Stomach (tissue), 9 donors: Measurements from ENCODE around the gene DHRSX. TPM values are rescaled to one million over a fixed set of nuclear protein-coding genes. Genes with fewer than 3 reads are reported as not detected.
"Not testable (repeated sequence)": the region's sequence is repeated elsewhere in the genome, so short reads cannot be mapped to it uniquely, and the experiment has no call there.

Source experiments
- DNase-seq, 2 donors: peaks; one replicate each; pipeline versions ENCODE4 v3.0.0 to v3.0.0-alpha.2; 2013 to 2019
- H3K27ac ChIP-seq, 5 donors: fragments of 200-600 bp in 4 of 5; sonication (generic) in 4 of 5; one replicate each; pipeline ENCODE4 v1.5.1; 2013 to 2019; ENCODE audit warnings: mild to moderate bottlenecking in 1 of 5, moderate library complexity in 1 of 5
- H3K27me3 ChIP-seq, 3 donors: fragments of 200-600 bp; sonication (generic); one replicate each; pipeline ENCODE4 v1.5.1; 2017 to 2019; ENCODE audit warnings: mixed run types in 1 of 3
- H3K36me3 ChIP-seq, 4 donors: fragments of 200-600 bp; sonication (generic); 1 replicate in 3 of 4; 2 replicates in 1 of 4; pipeline ENCODE4 v1.5.1; 2016 to 2019
- H3K4me1 ChIP-seq, 4 donors: fragments of 200-600 bp; sonication (generic); one replicate each; pipeline ENCODE4 v1.5.1; 2016 to 2019
- H3K4me3 ChIP-seq, 4 donors: fragments of 200-600 bp; sonication (generic) in 3 of 4; one replicate each; pipeline ENCODE4 v1.5.1; 2016 to 2019; ENCODE audit warnings: mild to moderate bottlenecking in 1 of 4
- H3K9me3 ChIP-seq, 4 donors: fragments of 200-600 bp; sonication (generic); one replicate each; pipeline ENCODE4 v1.5.1; 2016 to 2019
- CTCF ChIP-seq, 7 experiments: fragments of 450-650 bp in 4 of 7; fragments of 200-600 bp in 3 of 7; sonication (generic) in 3 of 7; IDR thresholded peaks; one replicate each; pipeline ENCODE4 v1.5.1; 2016 to 2019; ENCODE audit warnings: antibody characterized with exemption in 7 of 7, control low read depth in 2 of 7, mild to moderate bottlenecking in 1 of 7
- EP300 ChIP-seq: sonication (generic); formaldehyde crosslinking; IDR thresholded peaks from one replicate; pipeline ENCODE4 v1.6.1; 2017; ENCODE audit warnings: antibody characterized with exemption
- POLR2A ChIP-seq, 4 donors: fragments of 450-650 bp; IDR thresholded peaks; one replicate each; pipeline ENCODE4 v1.6.1; 2016; ENCODE audit warnings: antibody characterized with exemption in 4 of 4, control low read depth in 2 of 4, mild to moderate bottlenecking in 1 of 4, moderate library complexity in 1 of 4
- POLR2AphosphoS5 ChIP-seq, 3 donors: sonication (generic); formaldehyde crosslinking; IDR thresholded peaks; one replicate each; pipeline ENCODE4 v1.6.1; 2016; ENCODE audit warnings: antibody characterized with exemption in 3 of 3
- WGBS, 5 donors: extraction: QIAGEN DNeasy Blood & Tissue Kit in 3 of 5; methylation state at CpG; one replicate each; pipeline versions ENCODE4 v1.1.5 to v1.1.7; 2013 to 2018; 5-methylcytosine and 5-hydroxymethylcytosine counted together
- intact Hi-C: fragments of 100-400 bp; cut with DNase I; formaldehyde crosslinking; loops from one replicate; pipeline ENCODE4 v1.15.1; 2023; ENCODE audit warnings: low total_unique reads
- polyA plus RNA-seq, 3 donors: library from polyadenylated mRNA; stranded (reverse); fragments of 200-250 nt; gene quantifications; one replicate each; pipeline ENCODE4 v1.2.3, GENCODE V29; 2013
- total RNA-seq, 5 donors: library from RNA; depleted of rRNA; stranded (reverse); fragments of >200 nt; gene quantifications; one replicate each; pipeline versions ENCODE4 v1.1.0 to v1.2.3, GENCODE V29; 2014 to 2016
- donor health status: healthy with polysubstance abuse.
- donor health status: Bipolar disorder and iron deficiency.
- donor health status: healthy.

Gene DHRSX
- total and polyA plus RNA-seq, 8 donors, result 11.2 to 69.4 (median 21.1) TPM

- DNase-seq, result no peak
- no peaks in the 10 kb centered on the region for H3K36me3 ChIP-seq
- 83 to 89% (median 88%) methylated on average over 9 of the region's 9 CpGs for WGBS, 5 donors
- intact Hi-C loops, result no loop called here
- no peaks in the 10 kb centered on the region for H3K27me3 ChIP-seq
- H3K4me1 ChIP-seq, result no peaks in the 10 kb centered on the region
- no peaks in the 10 kb centered on the region for H3K9me3 ChIP-seq
- no peak for TF ChIP-seq CTCF (IDR thresholded peaks at IDR 0.05)
- no peak for TF ChIP-seq EP300
- no peak for TF ChIP-seq POLR2A (IDR thresholded peaks at IDR 0.05)
- TF ChIP-seq POLR2AphosphoS5 (IDR thresholded peaks at IDR 0.05), result no peak
- H3K27ac ChIP-seq, result no peak overlapping the region
- no peak overlapping the region for H3K4me3 ChIP-seq
Observed at GRCh38 chrX:2508648-2509335, 8.0 kb upstream of the DHRSX start.

- no peak overlapping the region for H3K4me3 ChIP-seq
- H3K4me1 ChIP-seq, result no peaks in the 10 kb centered on the region
- no peaks in the 10 kb centered on the region for H3K27me3 ChIP-seq
- peak in 1 of 2 donors; percentile 47 for DNase-seq
- H3K36me3 ChIP-seq, result no peaks in the 10 kb centered on the region
- intact Hi-C loops, result no loop called here
- H3K27ac ChIP-seq, result no peak overlapping the region
- H3K9me3 ChIP-seq, result no peaks in the 10 kb centered on the region
- WGBS, 5 donors, result 55 to 60% (median 58%) methylated on average over 8 of the region's 8 CpGs
- TF ChIP-seq CTCF (IDR thresholded peaks at IDR 0.05) (no peak), POLR2A (IDR thresholded peaks at IDR 0.05) (no peak), EP300 (no peak)
Observed at GRCh38 chrX:2507904-2508627, 7.3 kb upstream of the DHRSX start.

- 85 to 94% (median 90%) methylated on average over 3 of the region's 3 CpGs for WGBS, 5 donors
- Histone ChIP-seq H3K9me3 (no peaks in the 10 kb centered on the region), H3K27me3 (no peaks in the 10 kb centered on the region), H3K4me3 (no peak overlapping the region), H3K36me3 (no peaks in the 10 kb centered on the region), H3K27ac (no peak overlapping the region), H3K4me1 (no peaks in the 10 kb centered on the region)
- no peak for DNase-seq
- TF ChIP-seq CTCF (IDR thresholded peaks at IDR 0.05) (no peak), EP300 (no peak), POLR2AphosphoS5 (IDR thresholded peaks at IDR 0.05) (no peak), POLR2A (IDR thresholded peaks at IDR 0.05) (no peak)
- intact Hi-C loops, result no loop called here
Observed at GRCh38 chrX:2507196-2507595, 6.4 kb upstream of the DHRSX start.

GRCh38 chrX:2505341-2505740, 4.6 kb upstream of the DHRSX start:
- H3K4me1 ChIP-seq, H3K4me3 ChIP-seq, H3K9me3 ChIP-seq, H3K36me3 ChIP-seq, H3K27me3 ChIP-seq, intact Hi-C loops, H3K27ac ChIP-seq, DNase-seq: not testable (repeated sequence)
- WGBS, 5 donors, result 84 to 89% (median 86%) methylated on average over 8 of the region's 8 CpGs
